ENCODE data around the gene RRP8. TPM values are rescaled to one million over a fixed set of nuclear protein-coding genes. Genes with fewer than 3 reads are reported as not detected.

RRP8 gene
- total RNA-seq, 1 donor from 2014 or later = 19.6 TPM

- DNase-seq (ENCODE audit: extremely low read depth, low read depth, low spot score) = no peak
Measured at GRCh38 chr11:6572215-6572614, 31.2 kb downstream of the RRP8 start.

DNA sequence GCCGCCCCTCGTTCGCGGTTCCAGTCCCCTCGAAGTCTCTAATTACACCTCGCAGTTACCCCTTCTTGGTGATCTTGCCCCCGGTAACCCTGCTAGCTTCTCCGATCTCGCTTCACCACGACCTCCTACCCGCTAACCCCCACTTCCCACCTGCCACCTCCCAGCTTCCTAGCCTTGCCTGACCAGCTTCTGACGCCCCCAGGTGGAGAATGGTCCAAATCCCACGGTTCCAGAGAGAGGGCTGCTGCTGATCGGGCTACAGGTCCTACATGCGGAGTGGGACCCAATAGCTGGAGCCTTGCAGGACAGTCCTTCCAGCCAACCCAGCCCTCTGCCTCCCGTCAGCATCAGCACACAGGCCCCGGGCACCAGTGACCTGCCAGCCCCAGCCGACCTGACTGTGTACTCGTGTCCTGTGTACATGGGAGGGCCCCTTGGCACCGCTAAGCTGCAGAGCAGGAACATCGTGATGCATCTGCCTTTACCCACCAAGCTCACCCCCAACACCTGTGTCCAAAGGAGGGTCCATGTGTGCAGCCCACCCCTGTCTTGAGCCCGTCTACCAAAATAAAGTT lies 31.9 kb downstream of the RRP8 start:
- DNase-seq (ENCODE audit: extremely low read depth, low read depth, low spot score) = no peak

DNA sequence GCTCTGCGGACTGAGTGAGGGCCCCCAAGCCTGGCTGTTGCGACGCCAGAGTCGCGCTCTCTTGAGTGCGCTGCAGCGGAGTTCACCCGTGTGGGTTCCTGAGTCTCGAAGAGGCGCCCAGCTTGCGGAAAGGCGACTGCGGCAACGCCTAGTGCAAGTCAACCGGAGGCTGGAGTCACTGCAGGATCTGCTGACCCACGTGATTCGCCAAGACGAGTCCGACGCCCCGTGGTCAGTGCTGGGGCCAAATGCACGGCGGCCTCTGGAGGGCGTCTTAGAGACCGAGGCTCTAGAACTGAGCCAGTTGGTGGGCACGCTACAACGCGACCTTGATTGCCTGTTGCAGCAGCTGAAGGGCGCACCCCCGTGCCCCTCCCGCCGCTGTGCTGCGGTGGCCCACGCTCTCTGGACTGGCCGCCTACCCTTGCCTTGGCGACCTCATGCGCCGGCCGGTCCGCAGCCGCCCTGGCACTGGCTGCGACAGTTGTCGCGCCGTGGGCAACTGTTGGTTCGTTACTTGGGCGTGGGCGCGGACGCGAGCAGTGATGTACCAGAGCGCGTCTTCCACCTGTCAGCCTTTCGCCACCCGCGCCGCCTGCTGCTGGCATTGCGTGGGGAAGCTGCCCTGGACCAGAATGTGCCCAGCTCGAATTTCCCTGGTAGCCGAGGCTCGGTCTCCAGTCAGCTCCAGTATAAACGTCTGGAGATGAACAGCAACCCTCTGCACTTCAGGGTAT lies 32.6 kb downstream of the RRP8 start:
- DNase-seq (ENCODE audit: extremely low read depth, low read depth, low spot score) = no peak

- no peak for DNase-seq (ENCODE audit: extremely low read depth, low read depth, low spot score)
Measured at GRCh38 chr11:6569706-6570105, 33.7 kb downstream of the RRP8 start.

DNA sequence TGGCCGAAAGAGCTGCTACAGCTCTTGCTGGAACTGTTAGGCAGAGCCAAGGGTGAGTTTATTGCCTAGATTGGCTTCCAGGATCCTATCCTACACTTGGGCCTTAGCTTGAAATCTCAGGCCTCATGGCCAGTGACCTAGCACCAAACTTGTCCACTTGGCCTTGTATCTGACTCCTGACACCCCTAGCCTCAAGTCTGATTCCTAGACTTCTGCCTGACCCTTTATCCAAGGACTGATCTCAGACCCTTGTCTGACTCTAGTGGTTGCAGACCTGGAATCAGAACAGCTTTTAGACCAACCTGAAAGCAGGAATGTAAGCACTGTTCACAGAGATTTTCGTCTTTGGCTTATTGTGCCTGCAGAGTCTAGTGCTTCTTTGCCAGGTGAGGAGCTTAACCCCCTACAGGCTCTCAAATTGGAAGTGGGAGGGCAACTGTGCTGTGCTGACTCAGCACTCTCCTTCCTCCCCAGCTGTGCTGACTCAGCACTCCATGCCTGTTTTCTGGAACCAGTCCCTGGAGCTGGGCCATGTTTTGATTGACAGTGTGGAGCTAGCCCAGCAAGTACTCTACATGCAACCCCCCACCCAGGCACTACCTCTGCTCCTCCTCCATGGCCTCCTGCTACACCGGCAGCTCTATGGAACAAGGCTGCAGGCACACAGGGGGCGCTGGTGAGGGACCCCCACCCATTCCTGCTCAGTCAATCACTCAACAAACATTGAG lies 35.1 kb downstream of the RRP8 start:
- no peak for DNase-seq (ENCODE audit: extremely low read depth, low read depth, low spot score)

DNA sequence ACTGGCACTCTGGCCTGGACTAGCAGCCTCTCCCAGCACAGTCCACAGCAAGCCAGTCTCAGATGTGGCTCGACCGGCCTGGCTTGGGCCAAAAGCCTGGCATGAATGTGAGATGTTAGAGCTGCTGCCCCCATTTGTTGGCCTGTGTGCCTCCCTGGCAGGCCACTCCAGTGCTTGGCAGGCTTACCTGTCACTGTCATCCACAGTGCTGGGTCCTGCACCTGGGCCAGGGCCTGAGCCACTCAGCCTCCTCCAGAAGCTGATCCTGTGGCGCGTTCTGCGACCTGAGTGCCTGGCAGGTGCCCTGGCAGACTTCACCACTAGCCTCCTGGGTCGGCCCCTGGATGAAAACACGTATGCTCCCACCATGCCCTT lies 36.1 kb downstream of the RRP8 start:
- no peak for DNase-seq (ENCODE audit: extremely low read depth, low read depth, low spot score)

DNA sequence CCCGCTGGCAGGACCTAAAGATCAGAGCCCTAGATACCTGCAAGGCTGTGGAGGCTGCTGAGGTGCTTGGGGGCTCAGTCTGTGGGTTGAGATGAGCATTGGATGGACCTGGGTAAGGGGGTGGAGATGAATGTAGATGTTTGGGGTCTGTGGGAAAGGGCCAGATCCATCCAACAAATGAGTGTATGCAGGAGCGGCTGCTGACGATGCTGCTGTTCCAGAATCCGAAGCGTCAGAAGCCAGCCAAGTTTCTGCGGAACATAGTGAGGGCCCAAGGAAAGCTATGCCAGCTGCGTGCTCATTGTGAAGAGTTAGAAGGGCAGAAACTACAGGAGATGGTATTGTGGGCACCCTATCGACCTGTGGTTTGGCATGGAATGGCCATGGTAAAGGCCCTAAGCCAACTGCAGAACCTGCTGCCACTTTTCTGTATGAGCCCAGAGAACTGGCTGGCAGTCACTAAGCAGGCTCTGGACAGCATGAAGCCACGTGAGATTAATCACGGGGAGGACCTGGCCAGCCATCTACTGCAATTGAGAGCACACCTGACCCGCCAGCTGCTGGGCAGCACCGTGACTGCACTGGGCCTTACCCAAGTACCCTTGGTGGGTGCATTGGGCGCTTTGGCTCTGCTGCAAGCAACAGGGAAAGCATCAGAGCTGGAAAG lies 36.6 kb downstream of the RRP8 start:
- no peak for DNase-seq (ENCODE audit: extremely low read depth, low read depth, low spot score)

- DNase-seq (ENCODE audit: extremely low read depth, low read depth, low spot score) = no peak
Measured at GRCh38 chr11:6565988-6566703, 37.3 kb downstream of the RRP8 start.

GRCh38 chr11:6565325-6565724 lies 38.1 kb downstream of the RRP8 start:
- DNase-seq (ENCODE audit: extremely low read depth, low read depth, low spot score) = no peak

DNA sequence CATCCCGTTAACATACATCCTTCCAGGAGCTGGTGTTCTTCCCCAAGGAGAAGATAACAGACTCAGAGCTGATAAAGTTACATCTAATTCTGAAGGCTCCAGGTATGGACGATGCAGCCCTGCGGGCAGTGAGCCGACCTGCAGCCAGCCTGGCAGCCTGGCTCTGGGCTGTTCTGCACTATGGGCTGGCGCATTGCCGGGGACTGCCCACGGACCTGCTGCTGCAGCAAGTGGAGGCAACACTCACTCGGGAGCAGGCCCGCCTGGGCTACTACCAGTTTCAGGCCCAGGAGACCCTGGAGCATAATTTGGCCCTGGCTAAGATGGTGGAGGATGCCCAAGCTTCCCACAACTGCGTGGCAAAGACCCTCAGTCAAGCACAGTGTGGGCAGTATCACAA lies 39.7 kb downstream of the RRP8 start:
- DNase-seq (ENCODE audit: extremely low read depth, low read depth, low spot score) = no peak

DNA sequence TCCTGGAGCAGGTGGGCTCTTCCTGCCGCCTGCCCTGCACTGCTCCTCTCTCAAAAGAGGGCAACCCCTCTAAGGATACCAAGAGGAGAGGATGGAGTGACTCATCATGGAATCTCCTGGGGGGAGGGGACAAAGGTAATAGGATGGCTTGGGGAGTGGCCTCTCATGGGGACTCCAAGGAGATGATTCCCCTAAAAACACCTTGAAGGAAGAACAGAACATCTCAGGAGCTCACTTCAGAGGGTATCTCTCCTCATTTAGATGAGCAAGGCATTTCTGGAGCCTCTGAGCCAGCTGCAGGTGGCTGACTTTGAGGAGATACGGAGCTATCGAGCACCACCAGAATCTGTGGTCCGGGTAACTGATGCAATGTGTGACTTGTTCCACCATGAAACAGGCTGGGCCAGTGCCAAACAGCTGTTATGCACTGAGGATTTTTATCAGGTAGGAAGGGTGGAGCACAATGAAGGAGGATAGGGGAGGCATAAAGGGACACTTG lies 40.2 kb downstream of the RRP8 start:
- DNase-seq (ENCODE audit: extremely low read depth, low read depth, low spot score) = no peak

DNA sequence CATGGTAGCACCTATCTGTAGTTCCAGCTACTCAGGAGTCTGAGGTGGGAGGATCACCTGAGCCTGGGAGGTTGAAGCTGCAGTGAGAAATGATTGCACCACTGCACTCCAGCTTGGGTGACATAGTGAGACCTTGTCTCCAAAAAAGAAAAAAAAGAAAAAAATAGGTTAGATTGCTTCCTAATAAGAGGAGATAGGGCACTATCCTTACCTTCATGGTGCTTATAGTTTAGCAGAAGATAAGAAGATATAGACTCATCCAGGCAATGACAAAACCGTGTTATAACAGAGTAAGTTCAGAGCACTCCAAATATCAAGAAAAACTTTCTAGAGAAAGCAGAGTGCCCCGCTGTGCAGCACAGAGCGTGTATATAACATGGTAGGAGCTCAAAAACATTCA lies 42.1 kb downstream of the RRP8 start:
- no peak for DNase-seq (ENCODE audit: extremely low read depth, low read depth, low spot score)

- no peak for DNase-seq (ENCODE audit: extremely low read depth, low read depth, low spot score)
Measured at GRCh38 chr11:6559369-6559768, 44.0 kb downstream of the RRP8 start.

DNA sequence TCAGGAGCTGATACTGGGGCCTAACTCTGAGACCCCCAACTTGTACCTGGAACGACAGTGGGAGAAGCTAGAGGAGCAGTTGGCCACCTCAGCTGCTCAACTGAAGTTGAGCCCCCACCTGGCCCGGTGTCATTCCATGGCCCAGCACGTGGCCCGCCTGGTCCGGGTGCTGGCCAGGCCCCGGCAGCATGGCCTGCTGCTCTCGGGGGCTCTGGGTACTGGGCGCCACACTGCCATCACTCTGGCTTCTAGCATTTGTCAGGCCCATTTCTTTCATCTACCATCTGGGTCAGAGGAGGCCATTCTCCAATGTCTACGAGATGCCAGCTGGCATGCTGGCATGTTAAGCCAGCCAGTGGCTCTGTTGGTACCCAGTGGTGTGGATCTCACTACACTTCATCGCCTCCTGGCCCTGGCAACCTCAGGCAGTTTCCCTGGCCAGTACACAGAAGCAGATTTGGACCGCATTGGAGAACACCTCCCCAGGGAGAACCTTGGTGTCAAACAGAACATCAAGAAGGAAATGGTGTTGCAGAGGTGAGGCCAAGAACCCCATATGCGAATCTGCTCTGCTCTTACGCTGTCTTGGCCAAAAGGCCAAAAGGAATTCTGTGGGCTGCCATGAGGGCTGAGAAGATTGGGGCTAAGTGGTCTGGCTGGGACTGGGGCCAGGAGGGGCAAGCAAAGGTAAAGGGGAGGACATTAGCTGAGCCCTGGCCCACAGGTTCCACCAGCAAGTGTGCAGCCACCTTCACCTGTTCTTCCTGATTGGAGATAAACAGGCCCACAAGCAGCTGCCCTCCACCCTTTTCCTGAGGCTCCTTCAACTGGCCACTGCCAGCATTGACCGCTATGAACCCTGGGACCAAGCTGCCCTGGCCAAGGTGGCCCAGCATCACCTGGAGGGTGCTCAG lies 45.4 kb downstream of the RRP8 start:
- no peak for DNase-seq (ENCODE audit: extremely low read depth, low read depth, low spot score)

DNA sequence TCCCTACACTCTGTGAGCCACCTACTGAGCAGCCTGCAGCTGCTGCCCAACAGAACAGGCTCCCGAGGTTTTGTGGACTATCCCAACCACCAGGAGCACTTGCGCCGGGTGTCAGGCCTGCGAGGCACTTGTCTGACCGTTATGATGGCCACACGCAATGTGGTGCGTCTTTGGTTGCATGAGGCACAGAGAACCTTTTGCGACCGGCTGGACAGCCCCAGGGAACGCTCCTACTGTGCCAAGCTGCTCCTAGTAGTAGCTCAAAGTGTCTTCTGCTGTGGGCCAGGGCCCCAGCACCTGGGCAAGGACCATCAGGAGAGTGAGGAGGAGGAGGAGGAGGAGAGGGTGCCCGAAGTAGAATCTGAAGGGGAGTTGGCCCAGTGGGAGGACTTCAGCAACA lies 46.4 kb downstream of the RRP8 start:
- no peak for DNase-seq (ENCODE audit: extremely low read depth, low read depth, low spot score)

GRCh38 chr11:6556139-6556949 lies 47.1 kb downstream of the RRP8 start:
- DNase-seq (ENCODE audit: extremely low read depth, low read depth, low spot score) = no peak

GRCh38 chr11:6554828-6555706 lies 48.3 kb downstream of the RRP8 start:
- DNase-seq (ENCODE audit: extremely low read depth, low read depth, low spot score) = no peak

DNA sequence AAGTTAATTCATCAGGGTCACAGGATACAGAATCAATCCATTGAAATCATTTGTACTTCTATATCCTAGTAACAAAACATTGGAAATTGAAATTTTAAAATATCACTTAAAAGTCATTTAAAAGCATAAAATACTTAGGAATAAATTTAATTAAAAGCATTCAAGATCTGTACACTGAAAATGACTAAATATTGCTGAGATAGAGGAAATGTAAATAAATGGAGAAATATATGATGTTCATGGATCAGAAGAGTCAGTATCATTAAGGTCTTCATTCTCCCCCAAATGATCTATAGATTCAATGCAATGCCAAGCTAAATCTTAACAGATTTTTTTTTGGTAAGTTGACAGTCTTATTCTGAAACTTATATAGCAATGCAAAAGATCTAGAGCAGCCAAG lies 49.8 kb downstream of the RRP8 start:
- DNase-seq (ENCODE audit: extremely low read depth, low read depth, low spot score) = no peak

Measured in glomerular endothelial cell (primary cell).